Endothelial cell of umbilical vein (primary cell): ENCODE measurements around the gene BLOC1S4. TPM values are rescaled to one million over a fixed set of nuclear protein-coding genes. Genes with fewer than 3 reads are reported as not detected.
"Not testable (repeated sequence)": the region's sequence is repeated elsewhere in the genome, so short reads cannot be mapped to it uniquely, and the experiment has no call there.

Experiments
- BruUV-seq: library from RNA; stranded (reverse); fragments of 400-500 nt; replicated peaks from 2 replicates; lab custom pipeline; 2021; lab: Mats Ljungman, UMichigan
- CTCF ChIA-PET: fragments of 300-600, 350-600 bp; sonication (Branson Sonifier 250); formaldehyde crosslinking; loops from one replicate; lab custom pipeline; 2021; ENCODE audit warnings: antibody characterized with exemption, inconsistent platforms; lab: Charles Lee
- POLR2A ChIA-PET: fragments of 300-600, 350-600 bp; sonication (Branson Sonifier 250); formaldehyde crosslinking; loops from one replicate; lab custom pipeline; 2021; ENCODE audit warnings: antibody characterized with exemption, inconsistent platforms; lab: Charles Lee
- DNase-seq: peaks from one replicate; pipeline ENCODE4 v3.0.0-alpha.2; 2011; ENCODE audit warnings: low read depth, low spot score
- FAIRE-seq: peaks from 2 replicates; lab custom pipeline; 2011; peaks lifted over from hg19 to GRCh38; lab: Jason Lieb, UNC
- H2AFZ ChIP-seq: 2 replicates; pipeline ENCODE4 v1.6.0; 2012; ENCODE audit warnings: low read depth, low read length, control low read depth, inconsistent platforms
- H3K27ac ChIP-seq: 2 replicates; pipeline ENCODE4 v1.5.1; 2011; ENCODE audit warnings: low read depth, mild to moderate bottlenecking, control low read depth, low read length, moderate library complexity; ENCODE audit not compliant: insufficient read depth
- H3K27me3 ChIP-seq, 2 experiments: 2 replicates each; pipeline versions ENCODE4 v1.6.0 to v1.6.1; 2011; ENCODE audit warnings: low read length in 2 of 2, mixed read lengths in 1 of 2; ENCODE audit not compliant: control insufficient read depth in 2 of 2, insufficient read depth in 2 of 2
- H3K36me3 ChIP-seq, 2 experiments: 2 replicates in 1 of 2; 3 replicates in 1 of 2; pipeline ENCODE4 v1.5.1; 2011; ENCODE audit warnings: low read length in 2 of 2, mild to moderate bottlenecking in 1 of 2, moderate library complexity in 1 of 2; ENCODE audit not compliant: control insufficient read depth in 2 of 2, insufficient read depth in 2 of 2; ENCODE audit errors: extremely low read depth in 1 of 2
- H3K4me1 ChIP-seq: 3 replicates; pipeline ENCODE4 v1.5.1; 2011; ENCODE audit warnings: mild to moderate bottlenecking, low read length; ENCODE audit not compliant: control insufficient read depth, insufficient read depth; ENCODE audit errors: extremely low read depth
- H3K4me2 ChIP-seq: 2 replicates; pipeline ENCODE4 v1.6.1; 2011; ENCODE audit warnings: low read length, control low read depth, mixed read lengths; ENCODE audit not compliant: insufficient read depth
- H3K4me3 ChIP-seq, 3 experiments: fragments of 200-600 bp in 1 of 3; sonication (generic), shearing (Covaris generic) in 1 of 3; replicated peaks in 1 of 3; 2 replicates each; pipeline ENCODE4 v1.5.1; 2011 to 2016; ENCODE audit warnings: control low read depth in 3 of 3, low read length in 3 of 3, mild to moderate bottlenecking in 2 of 3, inconsistent platforms in 1 of 3, low read depth in 1 of 3, moderate library complexity in 1 of 3; ENCODE audit not compliant: insufficient read depth in 1 of 3
- H3K79me2 ChIP-seq: 2 replicates; pipeline ENCODE4 v1.6.0; 2012; ENCODE audit warnings: low read length, inconsistent platforms; ENCODE audit not compliant: control insufficient read depth, insufficient read depth
- H3K9ac ChIP-seq: replicated peaks from 2 replicates; pipeline ENCODE3; 2011; ENCODE audit warnings: low read length, control low read depth; ENCODE audit not compliant: insufficient read depth; ENCODE audit errors: extremely low read depth
- H3K9me1 ChIP-seq: replicated peaks from 3 replicates; pipeline ENCODE4 v1.6.0; 2011; ENCODE audit warnings: mild to moderate bottlenecking, low read length; ENCODE audit not compliant: control insufficient read depth, insufficient read depth; ENCODE audit errors: extremely low read depth
- H3K9me3 ChIP-seq: replicated peaks from 2 replicates; pipeline ENCODE4 v1.5.1; 2012; ENCODE audit warnings: low read length, inconsistent platforms; ENCODE audit not compliant: control insufficient read depth, insufficient read depth
- H4K20me1 ChIP-seq: replicated peaks from 2 replicates; pipeline ENCODE3; 2011; ENCODE audit warnings: mild to moderate bottlenecking, low read length; ENCODE audit not compliant: control insufficient read depth, insufficient read depth; ENCODE audit errors: extremely low read depth
- EZH2 ChIP-seq: IDR thresholded peaks from 2 replicates; pipeline ENCODE4 v1.6.1; 2012; ENCODE audit warnings: borderline replicate concordance, low read depth, mild to moderate bottlenecking, moderate library complexity, low read length, inconsistent platforms; ENCODE audit not compliant: severe bottlenecking
- FOS ChIP-seq: IDR thresholded peaks from 2 replicates; pipeline ENCODE4 v1.6.1; 2011; ENCODE audit warnings: mild to moderate bottlenecking, low read length, moderate library complexity, borderline replicate concordance; ENCODE audit not compliant: insufficient read depth
- GATA2 ChIP-seq: IDR thresholded peaks from 2 replicates; pipeline ENCODE4 v1.7.0; 2011; ENCODE audit warnings: low read depth, mild to moderate bottlenecking, moderate library complexity, mixed read lengths, low read length; ENCODE audit not compliant: insufficient read length, insufficient read depth
- JUN ChIP-seq: IDR thresholded peaks from 2 replicates; pipeline ENCODE4 v1.6.1; 2011; ENCODE audit warnings: borderline replicate concordance, low read depth; ENCODE audit not compliant: insufficient read length, insufficient read depth
- MYC ChIP-seq: IDR thresholded peaks from one replicate; pipeline ENCODE4 v1.6.1; 2011; ENCODE audit warnings: mild to moderate bottlenecking, low read depth, low read length
- POLR2A ChIP-seq: IDR thresholded peaks from 2 replicates; pipeline ENCODE4 v1.6.1; 2012; ENCODE audit warnings: low read depth, mild to moderate bottlenecking, control low read depth, low read length
- POLR2AphosphoS5 ChIP-seq: IDR thresholded peaks from 2 replicates; pipeline ENCODE4 v1.6.1; 2012; ENCODE audit warnings: low read depth, mild to moderate bottlenecking, control low read depth, low read length, moderate library complexity; ENCODE audit not compliant: insufficient read depth
- dilution Hi-C: fragments of 300-500 bp; cut with MboI; formaldehyde crosslinking; loops from one replicate; pipeline ENCODE4 v1.15.0; 2019; ENCODE audit warnings: low sequenced_read_pairs; ENCODE audit not compliant: extremely low pct_ligation_motif_present
- intact Hi-C: fragments of 100-400 bp; cut with micrococcal nuclease; formaldehyde crosslinking; loops from one replicate; pipeline ENCODE4 v1.10.0; 2022
- polyA plus RNA-seq, 4 experiments: library from polyadenylated mRNA; depleted of rRNA in 3 of 4; stranded (reverse) in 3 of 4; unstranded in 1 of 4; fragments of >200 nt; gene quantifications; 2 replicates each; pipeline versions ENCODE4 v1.2.1 to v1.2.3, GENCODE V29; 2011 to 2012; ENCODE audit warnings: missing spikeins in 1 of 4
- total RNA-seq: library from RNA; stranded (reverse); gene quantifications from 2 replicates; pipeline ENCODE4 v1.2.3, GENCODE V29; 2021
- TF ChIP-seq, protein P1 (sequence below): IDR thresholded peaks from 2 replicates; pipeline ENCODE4 v1.6.1; 2011; ENCODE audit not compliant: insufficient read depth, insufficient read length
- TF ChIP-seq, protein P2 (sequence below), 2 donors: IDR thresholded peaks; 1 replicate in 1 of 2; 2 replicates in 1 of 2; pipeline ENCODE4 v1.5.1; 2011; ENCODE audit warnings: low read length in 2 of 2, mild to moderate bottlenecking in 2 of 2, moderate library complexity in 2 of 2, control low read depth in 1 of 2, inconsistent platforms in 1 of 2, low read depth in 1 of 2; ENCODE audit not compliant: insufficient read depth in 1 of 2; ENCODE audit errors: extremely low read depth in 1 of 2

BLOC1S4 gene
- total and polyA plus RNA-seq, 2 donors (not counting 3 experiments of a cell fraction or from before 2014, with no cell fraction given), result 12.7 to 16.9 TPM

DNA sequence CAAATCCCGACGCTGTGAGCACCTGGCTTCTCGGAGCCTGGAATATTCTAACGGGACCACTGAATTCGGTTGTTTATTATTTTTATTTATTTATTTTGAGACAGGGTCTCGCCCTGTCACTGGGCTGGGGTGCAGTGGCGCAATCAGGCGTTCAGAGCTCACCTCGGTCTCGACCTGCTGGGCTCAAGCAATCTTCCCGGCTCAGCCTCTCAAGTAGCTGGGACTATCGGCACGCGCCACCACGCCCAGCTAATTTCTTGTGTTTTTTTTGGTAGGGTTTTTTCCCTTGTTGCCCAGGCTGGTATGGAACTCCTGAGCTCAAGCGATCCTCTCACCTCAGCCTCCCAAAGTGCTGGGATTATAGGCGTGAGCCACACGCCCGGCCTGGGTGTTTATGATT is 43.8 kb upstream of the BLOC1S4 start:
- Histone ChIP-seq H3K79me2 (peaks cover 26% of the 10 kb centered on the region), H3K36me3 (no peaks in the 10 kb centered on the region), H3K9ac (no peak overlapping the region), H3K4me3 (no peak overlapping the region), H4K20me1 (no peaks in the 10 kb centered on the region), H3K27me3 (no peaks in the 10 kb centered on the region), H3K9me3 (no peaks in the 10 kb centered on the region), H3K9me1 (no peaks in the 10 kb centered on the region), H3K4me2 (no peak overlapping the region), H2AFZ (no peak overlapping the region), H3K4me1 (peaks cover 10% of the 10 kb centered on the region), H3K27ac (no peak overlapping the region)
- intact Hi-C loops, result no loop called here
- TF ChIP-seq FOS, result no peak
- TF ChIP-seq POLR2AphosphoS5, result no peak
- TF ChIP-seq, protein P1, sequence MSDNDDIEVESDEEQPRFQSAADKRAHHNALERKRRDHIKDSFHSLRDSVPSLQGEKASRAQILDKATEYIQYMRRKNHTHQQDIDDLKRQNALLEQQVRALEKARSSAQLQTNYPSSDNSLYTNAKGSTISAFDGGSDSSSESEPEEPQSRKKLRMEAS, result no peak
- TF ChIP-seq, protein P2, sequence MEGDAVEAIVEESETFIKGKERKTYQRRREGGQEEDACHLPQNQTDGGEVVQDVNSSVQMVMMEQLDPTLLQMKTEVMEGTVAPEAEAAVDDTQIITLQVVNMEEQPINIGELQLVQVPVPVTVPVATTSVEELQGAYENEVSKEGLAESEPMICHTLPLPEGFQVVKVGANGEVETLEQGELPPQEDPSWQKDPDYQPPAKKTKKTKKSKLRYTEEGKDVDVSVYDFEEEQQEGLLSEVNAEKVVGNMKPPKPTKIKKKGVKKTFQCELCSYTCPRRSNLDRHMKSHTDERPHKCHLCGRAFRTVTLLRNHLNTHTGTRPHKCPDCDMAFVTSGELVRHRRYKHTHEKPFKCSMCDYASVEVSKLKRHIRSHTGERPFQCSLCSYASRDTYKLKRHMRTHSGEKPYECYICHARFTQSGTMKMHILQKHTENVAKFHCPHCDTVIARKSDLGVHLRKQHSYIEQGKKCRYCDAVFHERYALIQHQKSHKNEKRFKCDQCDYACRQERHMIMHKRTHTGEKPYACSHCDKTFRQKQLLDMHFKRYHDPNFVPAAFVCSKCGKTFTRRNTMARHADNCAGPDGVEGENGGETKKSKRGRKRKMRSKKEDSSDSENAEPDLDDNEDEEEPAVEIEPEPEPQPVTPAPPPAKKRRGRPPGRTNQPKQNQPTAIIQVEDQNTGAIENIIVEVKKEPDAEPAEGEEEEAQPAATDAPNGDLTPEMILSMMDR (IDR thresholded peaks at IDR 0.05; ENCODE audit: extremely low read depth in 1 of 2, insufficient read depth in 1 of 2, low read depth in 1 of 2, low read length in 2 of 2), result no peak
- no peak for TF ChIP-seq GATA2
- no peak for TF ChIP-seq POLR2A
- no peak for TF ChIP-seq EZH2
- no peak for TF ChIP-seq JUN
- no peak for TF ChIP-seq MYC
- dilution Hi-C loops, result no loop called here
- no peak for DNase-seq
- BruUV-seq, result no TSS peak
- POLR2A ChIA-PET, result no interaction called here
- CTCF ChIA-PET, result interaction anchor here (1.1 to 1.4 kb wide), 2 partner anchors 8 to 399 kb away, joined by 3 read pairs; no protein-coding TSS in a partner anchor
- no peak for FAIRE-seq

DNA sequence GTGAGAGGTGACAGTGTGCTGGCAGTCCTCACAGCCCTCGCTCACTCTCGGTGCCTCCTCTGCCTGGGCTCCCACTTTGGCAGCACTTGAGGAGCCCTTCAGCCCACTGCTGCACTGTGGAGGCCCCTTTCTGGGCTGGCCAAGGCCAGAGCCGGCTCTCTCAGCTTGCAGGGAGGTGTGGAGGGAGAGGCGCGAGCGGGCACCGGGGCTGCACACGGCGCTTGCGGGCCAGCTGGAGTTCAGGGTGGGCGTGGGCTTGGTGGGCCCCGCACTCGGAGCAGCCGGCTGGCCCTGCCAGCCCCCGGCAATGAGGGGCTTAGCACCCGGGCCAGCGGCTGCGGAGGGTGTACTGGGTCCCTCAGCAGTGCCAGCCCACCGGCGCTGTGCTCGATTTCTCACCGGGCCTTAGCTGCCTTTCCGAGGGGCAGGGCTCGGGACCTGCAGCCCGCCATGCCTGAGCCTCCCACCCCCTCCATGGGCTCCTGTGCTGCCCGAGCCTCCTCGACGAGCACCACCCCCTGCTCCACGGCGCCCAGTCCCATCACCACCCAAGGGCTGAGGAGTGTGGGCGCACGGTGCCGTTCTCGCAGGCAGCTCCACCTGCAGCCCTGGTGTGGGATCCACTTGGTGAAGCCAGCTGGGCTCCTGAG is 43.3 kb upstream of the BLOC1S4 start:
- H3K9me1 ChIP-seq, H3K9ac ChIP-seq, dilution Hi-C loops, FAIRE-seq, H3K4me2 ChIP-seq, DNase-seq, H2AFZ ChIP-seq, BruUV-seq, H3K9me3 ChIP-seq, H3K27ac ChIP-seq, H3K36me3 ChIP-seq, H3K27me3 ChIP-seq, H3K4me3 ChIP-seq, H4K20me1 ChIP-seq: not testable (repeated sequence)
- Histone ChIP-seq H3K4me1 (peaks cover 10% of the 10 kb centered on the region), H3K79me2 (peaks cover 27% of the 10 kb centered on the region)
- intact Hi-C loops, result loop anchor here (1.0 kb wide), 1 partner anchor 32 kb away; the partner anchor contains the start of gene MRFAP1
- ChIA-PET CTCF (interaction anchor here (1.1 to 2.3 kb wide), 3 partner anchors 8 to 399 kb away, joined by 3 to 6 read pairs (median 3); partner anchors contain the start of gene MRFAP1), POLR2A (interaction anchor here (1.1 to 1.5 kb wide), 3 partner anchors 8 to 37 kb away, joined by 3 to 7 read pairs (median 3); partner anchors contain the start of gene MRFAP1L1)
